Activated CD4-positive, alpha-beta T cell treated with anti-CD3 and anti-CD28 coated beads, Interleukin-2, amount 50 U/mL, for 4 hours (primary cell): ENCODE data around the gene KLF15.

Experiments used
- DNase-seq, 2 experiments: peaks; one replicate each; pipeline ENCODE4 v3.0.0-alpha.2; 2020

The KLF15 gene

DNA sequence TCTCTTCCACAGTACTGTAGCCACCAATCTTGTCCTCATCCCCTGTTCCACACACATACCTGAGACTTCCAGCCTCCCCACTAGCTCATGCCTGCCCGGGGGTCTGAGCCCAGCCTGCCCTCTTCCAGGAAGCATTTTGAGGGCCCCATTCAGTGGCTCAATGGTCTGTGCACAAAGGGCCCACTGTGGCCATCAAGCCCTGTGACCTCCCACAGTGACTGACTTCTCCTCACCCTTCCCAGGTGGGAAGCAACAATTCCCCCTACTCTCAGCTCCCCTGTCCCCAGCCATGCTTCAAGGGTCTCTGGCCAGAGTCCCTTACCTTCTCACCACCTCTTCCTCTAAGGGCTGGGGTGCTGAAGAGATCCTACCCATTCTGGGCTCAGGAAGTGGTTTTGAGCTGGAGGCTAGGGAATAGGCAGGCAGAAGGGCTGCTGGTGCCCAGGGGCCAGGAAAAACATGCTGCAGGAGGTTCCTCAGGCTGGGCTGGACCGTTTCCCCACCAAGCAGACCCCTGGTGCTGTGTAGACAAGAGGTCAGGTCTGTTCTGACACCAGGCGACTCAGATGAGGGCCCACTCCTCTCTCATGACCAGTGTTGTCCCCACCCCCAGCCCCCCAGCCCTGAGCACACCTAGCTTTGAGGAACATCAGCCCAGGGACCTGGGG, 3.0 kb upstream of the KLF15 start:
- DNase-seq, result no peak

DNA sequence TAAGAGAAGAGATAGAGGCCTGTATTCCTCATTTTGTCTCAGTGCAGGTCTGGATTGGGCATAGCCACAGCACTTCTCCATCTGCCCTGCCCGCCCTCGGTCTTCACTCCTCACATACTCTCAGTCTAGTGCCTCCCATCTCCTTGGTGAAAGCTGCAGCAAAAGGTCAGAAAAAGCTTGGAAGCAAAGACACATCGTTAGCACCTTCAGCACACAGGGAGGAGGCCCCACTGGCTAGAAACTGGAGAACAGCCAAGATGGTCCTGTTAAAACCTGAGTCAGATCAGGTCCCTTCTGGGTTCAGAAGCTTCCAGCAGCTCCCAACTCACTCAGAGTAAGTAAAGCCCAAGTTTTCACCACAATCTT, 1.6 kb upstream of the KLF15 start:
- no peak for DNase-seq

DNA sequence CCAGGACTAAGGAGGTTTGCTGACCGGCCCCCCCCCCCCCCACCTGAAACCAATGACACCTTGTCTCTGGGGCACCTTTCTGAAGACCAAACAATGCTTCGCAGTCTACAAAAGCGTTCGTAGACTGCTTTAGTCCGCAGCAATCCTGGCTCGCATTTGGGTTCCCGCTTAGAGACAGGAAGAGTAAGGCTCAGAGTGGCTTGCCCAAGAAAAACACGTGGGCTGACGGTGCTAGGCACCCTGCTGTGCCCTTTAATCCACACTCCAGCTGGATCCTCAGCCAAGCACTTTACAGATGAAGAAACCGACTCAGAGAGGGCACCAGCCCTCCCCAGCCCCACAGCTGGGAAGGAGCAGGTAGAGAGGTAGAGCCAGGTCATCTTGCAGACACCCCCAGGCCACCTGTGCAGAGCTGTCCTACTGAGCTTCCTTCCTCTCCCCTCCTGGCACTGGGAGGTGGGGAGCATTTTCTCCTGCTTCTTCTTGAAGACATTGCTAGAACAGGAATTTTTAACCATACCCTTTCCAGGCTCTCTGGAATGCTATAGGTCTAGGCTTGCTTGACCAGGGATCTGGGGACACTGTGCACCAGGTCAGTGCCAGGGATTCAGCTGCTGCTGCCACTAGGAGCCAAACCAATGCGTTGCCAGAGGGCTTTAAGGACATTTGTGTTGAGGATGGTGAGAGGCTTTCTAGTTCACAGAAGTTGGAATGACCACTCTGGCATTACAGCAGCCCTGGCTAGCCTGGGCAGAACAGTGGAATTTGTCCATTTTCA, 1.0 kb upstream of the KLF15 start:
- no peak for DNase-seq

DNA sequence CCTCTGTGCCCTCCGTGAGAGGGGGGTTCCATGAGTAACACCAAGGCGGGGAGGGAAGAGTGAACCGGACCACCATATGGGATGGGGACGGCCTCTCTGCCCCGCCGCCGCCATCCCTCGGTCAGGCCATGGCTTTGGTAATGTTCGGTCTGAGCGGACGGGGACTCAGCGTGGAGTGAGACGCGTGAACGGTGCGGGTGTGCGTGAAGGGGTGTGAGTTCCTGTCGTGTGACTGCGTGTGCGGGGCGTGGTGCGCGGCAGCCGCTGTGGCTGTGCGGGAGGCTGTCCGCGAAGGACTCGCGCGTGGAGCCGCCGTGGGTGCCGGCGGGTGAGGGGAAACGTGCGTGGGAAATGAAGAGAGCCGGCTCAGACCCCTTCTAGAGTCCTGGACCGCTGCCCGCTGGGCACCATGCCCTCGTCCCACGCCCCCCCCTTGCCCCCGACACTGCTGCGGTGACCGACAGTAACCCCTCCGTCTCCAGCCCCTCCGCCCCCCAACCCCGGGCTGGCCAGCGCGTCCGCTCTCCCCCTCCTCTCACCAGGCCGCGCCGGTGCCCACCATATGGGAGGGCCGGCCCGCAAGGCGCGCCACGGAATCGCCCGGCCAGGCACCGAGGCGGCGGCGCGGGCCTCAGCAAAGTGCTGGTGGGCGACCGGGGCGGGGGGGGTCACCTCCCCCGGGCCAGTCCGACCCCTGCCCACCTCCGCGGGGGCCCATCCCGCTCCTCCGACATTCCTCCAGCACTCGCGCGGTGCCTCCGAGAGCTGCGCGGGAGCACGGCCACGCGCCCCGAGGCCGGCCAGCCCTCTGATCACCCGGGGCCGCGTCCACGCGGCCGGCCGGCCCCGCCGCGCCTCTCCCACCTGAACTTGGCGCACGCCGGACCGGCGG, 589 bp downstream of the KLF15 start:
- DNase-seq, result no peak

DNA sequence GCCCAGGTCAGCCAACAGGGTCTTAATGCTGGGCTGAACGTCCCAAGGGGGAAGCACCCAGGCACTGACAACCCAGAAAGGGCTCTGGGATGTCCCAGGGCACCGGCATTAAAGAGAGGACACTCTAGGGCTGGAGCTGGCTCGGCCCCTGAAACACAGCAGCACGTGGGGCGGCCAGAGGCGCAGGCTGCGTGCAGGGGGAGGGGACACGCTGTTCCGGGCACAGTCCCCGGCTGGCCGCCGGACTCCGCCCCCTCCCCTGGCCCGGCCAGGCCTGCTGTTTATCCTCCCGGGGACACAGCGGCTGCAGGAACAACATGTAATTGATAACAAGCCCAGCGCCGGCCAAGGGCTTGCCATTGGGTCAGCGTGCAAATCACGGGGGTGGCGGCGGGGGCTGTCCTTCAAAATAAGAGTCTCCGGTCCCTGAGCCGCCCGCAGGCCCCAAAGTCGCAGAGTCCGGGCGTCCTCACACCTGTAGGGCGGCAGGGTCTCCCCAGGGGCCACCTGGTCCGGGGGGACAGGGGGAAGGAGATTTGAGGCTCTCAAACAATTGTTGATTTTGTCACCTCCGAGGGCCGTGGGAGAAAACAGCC, 1.3 kb downstream of the KLF15 start:
- DNase-seq, result no peak

DNA sequence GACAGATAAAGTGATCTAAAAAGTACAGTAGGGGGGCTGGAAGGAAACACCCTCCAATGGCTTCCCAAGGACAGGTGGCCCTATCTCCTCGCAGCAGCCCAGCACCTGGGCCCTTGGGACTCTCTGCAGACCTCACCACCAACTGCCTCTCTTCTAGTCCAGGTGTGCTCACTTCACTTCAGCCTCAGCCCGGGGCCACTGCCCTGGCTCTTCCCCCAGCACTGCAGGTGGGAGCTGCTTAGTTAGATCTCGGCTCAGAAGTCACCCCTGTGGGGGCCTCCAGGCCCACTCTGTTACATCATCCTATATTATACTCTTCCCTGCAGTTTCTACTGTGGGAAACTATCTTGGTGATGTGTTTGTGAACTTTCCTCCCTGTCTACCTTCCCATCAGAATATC, 2.0 kb downstream of the KLF15 start:
- no peak for DNase-seq

DNA sequence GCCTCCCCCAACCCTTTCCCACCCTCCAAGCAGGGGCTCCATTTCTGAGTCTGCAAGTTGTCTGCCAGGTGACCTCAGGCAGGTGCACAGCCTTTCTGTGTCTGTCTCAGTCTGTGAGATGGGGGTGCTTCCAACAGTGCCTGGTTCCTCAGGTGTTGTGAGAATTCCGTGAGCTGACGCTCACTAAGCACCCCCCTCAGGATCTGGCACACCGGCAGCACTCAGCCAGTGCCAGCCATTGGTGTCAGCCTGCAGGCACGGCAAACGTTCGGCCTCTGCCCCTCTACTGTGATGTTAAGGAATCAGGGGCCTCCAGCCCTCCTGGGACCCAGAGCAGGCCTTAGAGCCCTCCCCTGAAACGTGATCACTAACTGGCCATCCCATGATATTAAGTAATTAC, 2.4 kb downstream of the KLF15 start:
- no peak for DNase-seq

DNA sequence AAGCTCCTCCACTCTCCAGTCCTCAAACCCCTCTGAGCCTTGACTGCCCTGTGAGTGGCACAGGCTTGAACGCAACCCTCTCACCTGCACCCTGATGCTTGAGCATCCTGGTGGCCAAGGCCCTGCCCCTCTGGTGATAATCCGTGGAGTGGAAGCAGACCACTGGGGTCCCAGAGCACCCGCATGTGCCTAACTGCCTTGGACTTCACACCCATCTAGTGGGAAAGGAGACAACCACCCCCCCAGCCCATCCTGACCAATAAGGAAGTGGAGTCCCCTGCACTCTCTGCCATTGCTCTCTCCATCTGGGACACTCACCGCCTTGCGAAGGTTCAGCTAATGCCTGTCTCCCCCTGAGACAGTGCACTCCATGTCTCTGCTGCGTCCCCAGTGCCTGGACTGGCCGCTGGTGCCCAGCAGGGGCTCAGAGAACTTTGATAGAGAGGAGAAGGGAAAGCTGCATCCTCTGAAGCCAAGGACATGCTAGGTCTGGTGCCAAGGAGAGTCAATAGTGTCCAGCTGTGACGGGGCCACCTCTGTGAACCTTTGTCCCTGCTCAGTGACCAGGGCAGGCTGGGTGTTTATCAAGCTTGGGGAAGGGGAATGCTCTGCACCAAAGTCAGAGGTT, 3.4 kb downstream of the KLF15 start:
- DNase-seq, result no peak

DNA sequence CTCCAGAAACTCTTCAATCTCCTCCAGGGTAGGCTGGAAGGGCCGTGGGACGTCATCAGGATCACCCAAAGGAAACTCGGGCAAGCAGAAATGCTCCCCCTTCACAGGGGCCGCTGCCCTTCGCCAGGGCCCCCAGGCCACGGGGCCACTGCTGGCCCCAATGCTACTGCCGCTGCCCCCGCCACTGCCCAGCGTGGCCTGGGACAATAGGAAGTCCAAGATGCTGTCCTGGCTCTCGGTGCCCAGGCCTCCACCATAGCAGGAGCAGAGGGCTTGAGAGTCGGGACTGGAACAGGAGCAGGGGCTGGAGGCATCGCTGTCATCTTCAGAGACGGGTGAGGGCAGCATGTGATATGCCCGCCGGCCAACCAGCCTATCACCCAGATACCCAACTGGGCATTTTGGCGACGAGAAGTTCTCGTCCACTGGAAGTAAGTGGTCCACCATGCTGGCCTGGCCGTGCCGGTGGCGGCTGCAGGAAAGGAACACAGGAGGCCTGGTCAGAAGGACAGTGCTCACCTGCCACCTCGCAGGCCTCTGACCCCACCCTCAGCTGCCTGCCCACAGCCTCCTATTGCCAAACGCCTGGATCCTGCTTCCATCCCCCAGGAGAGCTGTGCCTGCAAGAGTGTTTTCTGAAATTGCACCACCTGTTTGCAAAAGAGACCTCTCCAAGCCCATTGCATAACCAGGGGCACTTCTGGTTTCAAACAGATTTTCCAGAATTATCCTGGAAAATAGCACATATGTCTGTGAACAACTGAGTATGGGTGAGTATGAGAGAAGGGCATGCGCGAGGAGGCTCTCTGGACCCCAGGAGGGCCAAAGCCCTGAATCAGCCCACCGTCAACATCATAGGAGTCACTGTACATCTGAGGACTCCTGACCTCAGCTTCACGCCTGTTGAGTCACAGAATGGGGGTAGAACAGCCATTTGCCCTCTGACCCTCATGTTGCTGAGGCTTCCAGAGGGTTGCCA, 4.4 kb downstream of the KLF15 start:
- no peak for DNase-seq

DNA sequence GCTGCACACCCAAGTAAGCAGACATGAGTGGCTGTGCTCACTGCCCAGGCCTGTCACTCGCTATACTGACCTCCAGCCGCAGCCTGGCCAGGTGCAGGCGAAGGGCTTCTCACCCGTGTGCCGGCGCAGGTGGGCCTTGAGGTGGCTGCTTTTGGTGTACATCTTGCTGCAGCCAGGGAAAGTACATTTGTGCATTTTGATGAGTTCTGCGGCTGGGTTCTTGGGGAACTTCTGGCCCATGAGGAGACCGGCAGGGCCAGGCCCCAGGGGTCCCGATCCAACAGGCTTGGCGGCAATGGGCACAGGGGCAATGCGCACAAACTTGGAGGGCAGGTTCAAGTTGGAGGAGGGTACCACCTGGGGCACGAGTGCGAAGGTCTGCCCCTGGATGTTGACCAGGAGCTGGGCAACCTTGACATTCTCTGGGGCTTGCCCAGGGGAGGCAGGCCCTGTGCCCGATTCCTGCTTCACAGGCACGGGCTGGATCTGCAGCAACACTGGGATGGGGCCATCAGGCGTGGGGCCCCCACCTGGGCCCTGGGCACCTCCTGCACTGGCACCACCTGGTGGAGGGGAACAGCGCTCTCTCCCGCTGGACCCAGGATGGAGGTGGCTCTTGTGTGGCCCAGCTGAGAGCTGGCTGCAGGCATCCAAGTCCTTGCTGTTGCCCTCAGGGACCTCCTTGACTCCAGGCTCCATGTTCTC, 5.3 kb downstream of the KLF15 start:
- DNase-seq, result no peak

DNA sequence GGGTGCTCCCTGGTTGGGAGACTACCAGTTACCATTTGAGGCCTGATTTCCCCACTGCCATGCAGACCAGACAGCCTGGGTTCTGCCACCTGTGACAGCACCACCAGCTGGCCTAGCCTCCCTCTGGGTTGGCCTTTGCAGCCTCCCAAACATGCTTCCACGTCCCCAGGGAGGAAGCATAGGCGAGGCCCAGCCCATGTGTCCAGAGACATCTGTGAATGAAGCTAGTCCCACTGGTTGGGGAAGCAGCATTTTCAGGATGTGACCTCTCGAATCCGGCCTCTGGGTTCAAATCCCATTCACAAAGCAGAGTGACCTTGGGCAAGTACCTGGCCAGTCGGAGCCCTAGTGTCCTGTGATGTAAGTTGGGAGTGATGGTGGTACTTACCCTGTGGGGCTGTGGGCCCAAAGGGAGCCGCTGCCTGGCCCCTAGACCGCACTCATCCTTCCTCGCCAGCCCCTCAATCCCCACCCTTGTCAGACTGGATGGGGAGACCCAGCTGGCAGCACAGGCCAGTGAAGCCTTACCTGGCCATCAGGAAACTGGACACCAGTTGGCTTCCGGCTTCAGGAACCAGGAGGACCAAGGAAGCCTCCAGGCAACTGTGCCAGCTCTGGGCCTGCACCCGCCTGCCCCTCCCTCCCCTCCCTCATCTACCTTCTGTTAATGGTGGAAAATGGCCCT, 6.0 kb downstream of the KLF15 start:
- DNase-seq, result no peak

DNA sequence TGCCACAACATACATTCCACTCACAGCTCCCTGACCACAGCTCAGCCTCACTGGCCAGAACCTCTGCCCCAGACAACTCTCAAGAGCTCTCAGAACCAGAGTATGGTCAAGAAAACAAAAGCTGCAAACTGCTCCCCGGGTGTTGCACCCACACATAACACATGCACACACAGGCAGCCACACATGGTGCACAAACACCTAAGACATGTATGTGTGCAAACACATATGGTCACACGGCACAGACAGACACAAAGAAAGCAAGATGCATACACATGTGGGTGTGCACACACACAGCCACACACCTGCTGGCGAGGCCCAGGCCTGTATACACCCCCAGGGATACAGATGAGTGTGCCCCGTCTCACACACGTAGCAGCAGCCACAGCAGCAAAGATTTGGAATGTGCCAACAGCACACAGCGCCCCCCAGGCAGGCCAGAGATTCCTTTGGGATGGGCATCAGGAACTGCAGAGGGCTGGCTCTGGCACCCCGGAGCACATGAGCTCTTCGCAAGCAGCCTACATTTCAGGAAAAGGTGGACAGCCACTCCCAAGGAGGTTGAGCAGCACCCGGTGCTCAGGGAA, 6.6 kb downstream of the KLF15 start:
- DNase-seq, result no peak

DNA sequence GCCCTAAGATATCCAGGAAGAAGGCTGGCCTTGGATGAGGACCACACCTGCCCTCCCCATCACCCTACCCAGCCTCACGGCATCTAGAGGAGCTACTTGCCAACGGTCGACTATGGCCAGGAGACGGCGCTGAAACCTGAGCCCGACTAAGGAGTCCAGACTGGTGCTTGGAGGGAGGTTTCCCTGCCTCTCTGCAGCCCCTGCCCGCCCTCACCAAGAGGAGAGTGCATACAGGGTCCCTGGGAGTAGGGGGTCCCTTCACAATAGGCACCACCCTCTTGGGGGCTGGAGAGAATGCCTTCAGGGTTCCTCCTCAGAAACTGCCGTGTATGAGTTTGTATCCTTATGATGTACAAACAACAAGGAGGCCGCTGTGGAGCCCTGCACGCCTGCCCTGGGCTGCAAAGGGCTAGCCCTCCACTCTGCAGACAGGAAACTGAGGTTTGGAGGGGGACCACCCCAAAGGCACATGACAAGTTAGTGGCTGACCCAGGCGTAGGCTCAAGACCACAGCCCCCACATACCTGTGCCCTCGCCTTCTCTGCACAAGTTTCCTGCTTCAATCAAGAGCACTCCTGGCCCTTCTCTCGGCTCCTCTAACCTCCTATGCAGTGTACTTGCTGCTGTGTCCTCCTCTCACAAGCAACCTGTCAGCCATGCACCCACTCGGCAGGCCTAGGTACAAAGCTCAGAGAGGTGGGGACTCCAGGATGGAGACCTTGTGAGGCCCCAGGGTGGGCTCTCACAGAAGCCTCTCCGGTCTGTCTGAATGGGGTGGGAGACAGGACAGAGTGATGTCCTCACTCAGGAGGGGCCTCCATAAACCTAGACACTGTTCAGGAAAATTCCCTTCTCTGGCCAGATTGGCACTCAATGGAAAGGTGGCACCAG, 7.4 kb downstream of the KLF15 start:
- DNase-seq, result no peak

DNA sequence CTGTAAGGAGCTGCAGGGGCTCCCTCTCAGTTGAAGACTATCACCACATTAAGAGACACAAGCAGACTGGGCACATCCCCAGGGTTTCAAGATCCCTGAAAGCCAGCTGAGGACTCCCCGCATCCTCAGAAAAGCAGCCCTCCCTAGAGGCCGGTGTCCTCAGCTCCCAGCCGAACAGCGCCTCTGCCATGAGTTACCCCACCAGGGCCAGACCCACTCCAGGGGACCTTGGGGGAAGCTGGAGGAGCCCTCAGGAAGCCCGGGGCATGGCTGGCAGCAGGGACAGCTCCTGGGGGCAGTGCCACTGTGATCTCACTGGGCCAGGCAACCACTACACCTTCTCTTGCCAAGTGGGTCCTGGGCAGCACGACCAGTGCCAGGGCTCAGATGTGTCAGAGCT, 8.1 kb downstream of the KLF15 start:
- no peak for DNase-seq

DNA sequence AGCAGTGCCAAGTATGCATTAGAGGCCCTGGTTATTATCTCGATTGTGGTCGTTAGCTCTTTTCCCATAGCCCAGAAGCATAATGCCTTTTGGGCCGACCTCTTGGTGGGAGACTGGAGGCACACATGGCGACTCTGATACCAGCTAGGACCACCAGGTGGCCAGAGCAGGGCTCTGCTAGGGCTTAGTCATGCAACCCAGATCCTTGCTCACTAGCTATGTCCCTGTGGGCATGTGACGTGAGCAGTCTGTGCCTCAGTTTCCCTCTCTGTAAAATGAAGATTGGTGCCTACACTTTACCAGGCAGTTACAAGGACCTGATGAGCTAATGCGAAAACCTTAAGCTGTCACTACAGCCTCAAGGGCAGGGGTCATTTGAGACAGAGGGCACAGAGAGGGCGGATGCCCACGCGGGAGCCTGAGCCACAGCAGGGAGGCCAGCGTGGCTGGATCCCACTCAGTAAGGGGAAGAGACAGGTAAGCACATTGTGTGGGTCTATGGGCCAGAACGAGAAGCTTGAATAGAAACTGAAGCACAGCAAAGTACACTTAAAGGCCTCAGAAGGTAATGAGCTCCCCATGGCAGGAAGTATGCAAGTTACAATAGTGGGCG, 8.8 kb downstream of the KLF15 start:
- DNase-seq, result no peak

DNA sequence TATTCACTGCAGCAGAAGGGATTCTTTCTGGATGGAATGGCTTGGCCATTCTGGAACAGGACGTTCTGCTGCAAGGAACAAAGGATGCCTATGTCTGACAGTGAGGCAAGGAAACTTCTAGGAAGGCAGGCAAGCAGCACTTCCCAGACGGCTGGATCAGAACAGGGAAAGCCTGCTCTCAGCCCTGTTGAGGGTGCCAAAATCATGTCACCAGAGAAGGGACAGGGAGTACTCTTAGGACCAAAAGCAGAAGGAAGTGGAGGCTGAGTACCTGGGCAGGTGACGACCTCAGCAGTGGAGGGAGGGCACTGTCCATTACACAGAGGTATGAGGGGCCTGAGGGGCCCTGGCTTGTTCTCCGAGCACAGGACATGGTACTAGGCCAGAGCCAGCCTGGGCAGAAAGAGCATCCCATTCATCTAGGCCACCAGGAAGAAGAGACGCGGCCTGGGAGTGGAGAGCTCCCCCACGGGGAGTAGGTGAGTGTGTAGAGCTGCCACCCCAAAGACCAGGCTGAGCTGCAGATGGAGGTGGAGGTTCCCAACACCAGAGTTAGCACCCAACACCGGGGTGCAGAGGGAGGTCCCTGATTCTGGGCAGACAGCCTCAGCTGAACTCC, 9.6 kb downstream of the KLF15 start:
- no peak for DNase-seq

DNA sequence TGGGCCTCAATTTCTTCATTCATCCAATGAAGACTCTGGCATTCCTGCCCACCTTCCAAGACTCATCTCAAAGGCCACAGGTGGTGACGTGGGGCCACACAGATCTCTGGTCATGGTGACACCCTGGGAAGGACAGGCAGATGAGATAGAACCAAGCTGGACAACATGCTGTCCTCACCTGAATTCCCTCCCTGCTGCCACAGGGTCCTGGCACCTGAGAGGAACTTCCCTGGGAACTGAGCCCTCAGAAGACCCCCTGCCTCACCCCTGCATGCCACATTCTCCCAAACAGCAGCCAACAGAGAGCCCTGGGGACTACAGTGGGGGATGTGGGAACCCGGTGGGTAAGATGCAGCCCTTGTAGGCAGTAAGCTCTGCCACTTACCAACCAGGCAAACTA, 10.7 kb downstream of the KLF15 start:
- no peak for DNase-seq
